Activated CD4-positive, alpha-beta T cell treated with anti-CD3 and anti-CD28 coated beads for 48 hours (primary cell): ENCODE measurements around the gene ULK2.

Source experiments
- DNase-seq: peaks from one replicate; pipeline ENCODE4 v3.0.0-alpha.2; 2020

ULK2 gene

GRCh38 chr17:19724501-19725420 lies 143.0 kb downstream of the ULK2 start:
- DNase-seq = peak; percentile 74

GRCh38 chr17:19723964-19724363 lies 143.8 kb downstream of the ULK2 start:
- no peak for DNase-seq
